ENCODE measurements around the gene SSR4. TPM values are rescaled to one million over a fixed set of nuclear protein-coding genes. Genes with fewer than 3 reads are reported as not detected.

Gene SSR4
- total and polyA plus RNA-seq, 10 of the 15 experiments (the other 5 are each of a cell fraction or from before 2014, with no cell fraction given), result 151 to 521 (median 310) TPM

- Histone ChIP-seq H3K27me3 (replicated peaks in 1 of 2; ENCODE audit: control insufficient read depth in 2 of 2, insufficient read depth in 2 of 2, low read length in 1 of 2) (no peaks in the 10 kb centered on the region; a peak in 1 of 4 replicates), H3K27ac (ENCODE audit: control insufficient read depth, insufficient read depth) (no peak overlapping the region), H3K79me2 (ENCODE audit: control insufficient read depth, insufficient read depth, low read length) (no peaks in the 10 kb centered on the region), H3K9ac (ENCODE audit: control insufficient read depth, insufficient read depth, low read length) (no peak overlapping the region), H3K4me1 (ENCODE audit: control insufficient read depth, insufficient read depth, low read length) (no peaks in the 10 kb centered on the region), H3K36me3 (ENCODE audit: control insufficient read depth in 2 of 2, insufficient read depth in 2 of 2, low read length in 1 of 2) (no peaks in the 10 kb centered on the region), H4K20me1 (ENCODE audit: control insufficient read depth, insufficient read depth) (no peaks in the 10 kb centered on the region), H3K4me2 (ENCODE audit: control insufficient read depth, insufficient read depth) (no peak overlapping the region), H3K9me3 (replicated peaks; ENCODE audit: control insufficient read depth, insufficient read depth, low read length) (no peaks in the 10 kb centered on the region; the same call in 2 of the 3 replicates), H3K4me3 (no peak overlapping the region), H2AFZ (ENCODE audit: control insufficient read depth, low read depth, low read length) (no peak overlapping the region)
- CTCF ChIA-PET, result no interaction called here
- no TSS peak for BruUV-seq (replicated peaks)
- 82% methylated on average over 27 of the region's 34 CpGs for WGBS (ENCODE audit: insufficient coverage, insufficient replicate concordance, low lambda C conversion rate, missing lambda C conversion rate)
- no peak for FAIRE-seq
- RAD21 ChIA-PET (ENCODE audit: unreplicated experiment), result no interaction called here
- SMC1A ChIA-PET (ENCODE audit: uncharacterized antibody, unreplicated experiment), result no interaction called here
- intact Hi-C loops (cut with micrococcal nuclease; ENCODE audit: unreplicated experiment), result no loop called here
- ATAC-seq, result no peak
- no peak for DNase-seq (ENCODE audit: low read depth, low spot score)
- in situ Hi-C loops (cut with MboI), result loop anchor here (25.0 kb wide), 1 partner anchor 617 kb away; the partner anchor contains the start of gene MAGEA1
- POLR2A ChIA-PET, result no interaction called here
- no peak for TF ChIP-seq NR2F1 (conservative IDR thresholded peaks at IDR 0.05)
- TF ChIP-seq YBX1 (IDR thresholded peaks at IDR 0.05), result no peak
- TF ChIP-seq E2F8 (IDR thresholded peaks at IDR 0.05; ENCODE audit: low read depth, partially characterized antibody), result no peak
- TF ChIP-seq ZNF24 (IDR thresholded peaks at IDR 0.05), result no peak
- TF ChIP-seq ASH2L (IDR thresholded peaks at IDR 0.05; ENCODE audit: borderline replicate concordance, low read depth), result no peak
- no peak for TF ChIP-seq YY1 (IDR thresholded peaks at IDR 0.05; ENCODE audit: low read depth, low read length)
- TF ChIP-seq E4F1 (IDR thresholded peaks at IDR 0.05; ENCODE audit: borderline replicate concordance, partially characterized antibody), result no peak
- no peak for TF ChIP-seq JUND (IDR thresholded peaks at IDR 0.05; ENCODE audit: low read depth, low read length)
- no peak for TF ChIP-seq LARP7 (IDR thresholded peaks at IDR 0.05)
- no peak for TF ChIP-seq PAX8 (IDR thresholded peaks at IDR 0.05)
- TF ChIP-seq MEF2B (IDR thresholded peaks at IDR 0.05; ENCODE audit: partially characterized antibody, poor library complexity, severe bottlenecking), result no peak
- no peak for TF ChIP-seq CHD4 (IDR thresholded peaks at IDR 0.05)
- no peak for TF ChIP-seq SREBF1 (IDR thresholded peaks at IDR 0.05; ENCODE audit: low read length)
- no peak for TF ChIP-seq CBX5 (IDR thresholded peaks at IDR 0.05; ENCODE audit: low read depth)
- no peak for TF ChIP-seq ZNF207 (IDR thresholded peaks at IDR 0.05; ENCODE audit: borderline replicate concordance)
- no peak for TF ChIP-seq BCL3 (IDR thresholded peaks at IDR 0.05; ENCODE audit: borderline replicate concordance, insufficient read depth, low read depth, low read length, poor library complexity, severe bottlenecking)
- no peak for TF ChIP-seq RCOR1 (conservative IDR thresholded peaks at IDR 0.05; ENCODE audit: low read depth, low read length)
These were observed 9.7 kb downstream of the SSR4 start for GRCh38 chrX:153804100-153804595.

Measured in GM12878 (cell line).